ENCODE results near the gene BDNF. TPM values are rescaled to one million over a fixed set of nuclear protein-coding genes. Genes with fewer than 3 reads are reported as not detected.
"Not testable (repeated sequence)": the region's sequence is repeated elsewhere in the genome, so short reads cannot be mapped to it uniquely, and the experiment has no call there.

Gene BDNF
- total and polyA plus RNA-seq, 3 donors from 2014 or later: 0.62 to 1.1 (median 0.87) TPM

GRCh38 chr11:27646051-27646818 lies 54.0 kb downstream of the BDNF start:
- Histone ChIP-seq H3K9me3 (no peaks in the 10 kb centered on the region), H3K36me3 (ENCODE audit: low read depth, missing control alignments) (no peaks in the 10 kb centered on the region), H3K4me1 (no peaks in the 10 kb centered on the region), H3K27ac (no peak overlapping the region), H3K27me3 (no peaks in the 10 kb centered on the region), H3K4me3 (no peak overlapping the region)
- intact Hi-C loops (cut with DNase I; ENCODE audit: low total_unique reads): no loop called here
- 81 to 90% methylated on average over 9 of the region's 9 CpGs for WGBS, 2 donors
- TF ChIP-seq POLR2A (IDR thresholded peaks at IDR 0.05) (no peak), CTCF (IDR thresholded peaks at IDR 0.05) (no peak)
- no peak for DNase-seq

- Histone ChIP-seq H3K9me3 (no peaks in the 10 kb centered on the region), H3K27me3 (no peaks in the 10 kb centered on the region), H3K27ac (no peak overlapping the region), H3K4me1 (no peaks in the 10 kb centered on the region), H3K36me3 (ENCODE audit: low read depth, missing control alignments) (no peaks in the 10 kb centered on the region), H3K4me3 (no peak overlapping the region)
- DNase-seq: no peak
- TF ChIP-seq CTCF (IDR thresholded peaks at IDR 0.05): no peak
- TF ChIP-seq POLR2A (IDR thresholded peaks at IDR 0.05): no peak
- intact Hi-C loops (cut with DNase I; ENCODE audit: low total_unique reads): no loop called here
- 77 to 89% methylated on average over 2 of the region's 2 CpGs for WGBS, 2 donors
Measured at GRCh38 chr11:27642954-27643353, 57.3 kb downstream of the BDNF start.

GRCh38 chr11:27640954-27641353 lies 59.3 kb downstream of the BDNF start:
- no peaks in the 10 kb centered on the region for H3K4me1 ChIP-seq
- H3K36me3 ChIP-seq (ENCODE audit: low read depth, missing control alignments): no peaks in the 10 kb centered on the region
- H3K27ac ChIP-seq: no peak overlapping the region
- no peak for DNase-seq
- H3K4me3 ChIP-seq: no peak overlapping the region
- no peaks in the 10 kb centered on the region for H3K27me3 ChIP-seq
- TF ChIP-seq POLR2A (IDR thresholded peaks at IDR 0.05) (no peak), CTCF (IDR thresholded peaks at IDR 0.05) (no peak)
- intact Hi-C loops (cut with DNase I; ENCODE audit: low total_unique reads): no loop called here
- H3K9me3 ChIP-seq: no peaks in the 10 kb centered on the region

DNA sequence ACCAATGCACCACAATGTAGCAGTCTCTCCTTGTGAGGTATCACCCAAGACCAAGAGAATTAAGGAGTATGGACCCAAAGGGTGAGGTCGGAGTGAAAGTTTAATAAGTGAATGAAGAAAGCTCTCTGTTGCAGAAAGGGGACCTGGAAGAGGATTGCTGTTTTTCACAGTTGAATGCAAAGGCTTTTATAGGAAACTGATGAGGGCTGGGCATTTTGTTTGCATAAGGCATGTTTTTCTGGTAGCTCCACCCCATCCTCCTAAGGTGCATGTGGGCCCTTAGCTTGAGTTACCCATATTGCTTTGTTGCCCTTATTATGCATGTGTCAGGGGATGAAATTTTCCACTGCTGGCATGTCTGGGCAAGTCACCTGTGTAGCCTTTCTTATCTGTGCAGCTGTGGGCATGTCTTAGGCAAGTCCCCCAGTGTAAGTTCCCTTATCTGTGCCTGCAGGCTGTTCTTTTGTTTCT lies 64.7 kb downstream of the BDNF start:
- intact Hi-C loops (cut with DNase I; ENCODE audit: low total_unique reads): no loop called here
- no peak for TF ChIP-seq POLR2A (IDR thresholded peaks at IDR 0.05)
- no peak for TF ChIP-seq CTCF (IDR thresholded peaks at IDR 0.05)
- H3K27ac ChIP-seq: no peak overlapping the region
- DNase-seq: no peak
- H3K36me3 ChIP-seq (ENCODE audit: low read depth, missing control alignments): no peaks in the 10 kb centered on the region
- no peak overlapping the region for H3K4me3 ChIP-seq
- H3K27me3 ChIP-seq: no peaks in the 10 kb centered on the region
- no peaks in the 10 kb centered on the region for H3K9me3 ChIP-seq
- H3K4me1 ChIP-seq: no peaks in the 10 kb centered on the region
- WGBS, 2 donors: 81 to 92% methylated on average over 1 of the region's 1 CpG

DNA sequence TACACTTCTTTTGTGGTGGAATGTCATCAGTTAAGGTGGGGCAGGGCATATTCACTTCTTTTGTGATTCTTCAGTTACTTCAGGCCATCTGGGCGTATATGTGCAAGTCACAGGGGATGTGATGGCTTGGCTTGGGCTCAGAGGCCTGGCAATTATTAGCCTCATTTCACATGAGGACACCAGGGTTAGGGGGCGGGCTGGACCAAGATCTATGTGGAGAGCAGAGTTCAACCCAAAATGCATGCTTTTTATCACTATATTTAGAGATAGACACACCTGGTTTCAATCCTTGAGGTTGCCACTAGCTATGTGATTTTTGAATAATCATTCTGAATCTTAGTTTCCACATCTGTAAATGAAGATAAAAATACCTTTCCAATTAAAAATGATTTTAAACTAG lies 65.5 kb downstream of the BDNF start:
- H3K4me1 ChIP-seq; H3K9me3 ChIP-seq; DNase-seq; H3K27me3 ChIP-seq; intact Hi-C loops (cut with DNase I; ENCODE audit: low total_unique reads); H3K4me3 ChIP-seq; H3K27ac ChIP-seq; H3K36me3 ChIP-seq (ENCODE audit: low read depth, missing control alignments): not testable (repeated sequence)
- whole genome bisulfite sequencing, 2 donors: 85 to 92% methylated on average over 2 of the region's 2 CpGs

DNA sequence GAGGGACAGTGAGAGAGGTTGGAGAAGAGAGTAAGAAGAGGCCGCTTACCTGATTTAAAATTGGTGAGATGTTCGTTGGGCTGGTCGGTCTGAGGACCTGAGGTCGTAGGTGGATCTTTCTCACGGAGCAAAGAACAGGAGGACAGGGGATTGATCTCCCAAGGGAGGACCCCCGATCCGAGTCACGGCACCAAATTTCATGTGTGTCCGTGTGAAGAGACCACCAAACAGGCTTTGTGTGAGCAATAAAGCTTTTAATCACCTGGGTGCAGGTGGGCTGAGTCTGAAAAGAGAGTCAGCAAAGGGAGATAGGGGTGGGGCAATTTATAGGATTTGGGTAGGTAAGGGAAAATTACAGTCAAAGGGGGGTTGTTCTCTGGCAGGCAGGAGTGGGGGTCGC lies 66.0 kb downstream of the BDNF start:
- H3K4me1 ChIP-seq; intact Hi-C loops (cut with DNase I; ENCODE audit: low total_unique reads); H3K36me3 ChIP-seq (ENCODE audit: low read depth, missing control alignments); H3K9me3 ChIP-seq; H3K27me3 ChIP-seq; H3K27ac ChIP-seq; DNase-seq; H3K4me3 ChIP-seq: not testable (repeated sequence)
- 85 to 93% methylated on average over 10 of the region's 10 CpGs for WGBS, 2 donors

- intact Hi-C loops (cut with DNase I; ENCODE audit: low total_unique reads); DNase-seq; H3K9me3 ChIP-seq; H3K27ac ChIP-seq; H3K4me3 ChIP-seq; H3K4me1 ChIP-seq; H3K27me3 ChIP-seq; H3K36me3 ChIP-seq (ENCODE audit: low read depth, missing control alignments): not testable (repeated sequence)
- WGBS, 2 donors: 90 to 94% methylated on average over 5 of the region's 5 CpGs
Measured at GRCh38 chr11:27629023-27629422, 71.2 kb downstream of the BDNF start.
